ENCODE results near the gene CPN2.

DNA sequence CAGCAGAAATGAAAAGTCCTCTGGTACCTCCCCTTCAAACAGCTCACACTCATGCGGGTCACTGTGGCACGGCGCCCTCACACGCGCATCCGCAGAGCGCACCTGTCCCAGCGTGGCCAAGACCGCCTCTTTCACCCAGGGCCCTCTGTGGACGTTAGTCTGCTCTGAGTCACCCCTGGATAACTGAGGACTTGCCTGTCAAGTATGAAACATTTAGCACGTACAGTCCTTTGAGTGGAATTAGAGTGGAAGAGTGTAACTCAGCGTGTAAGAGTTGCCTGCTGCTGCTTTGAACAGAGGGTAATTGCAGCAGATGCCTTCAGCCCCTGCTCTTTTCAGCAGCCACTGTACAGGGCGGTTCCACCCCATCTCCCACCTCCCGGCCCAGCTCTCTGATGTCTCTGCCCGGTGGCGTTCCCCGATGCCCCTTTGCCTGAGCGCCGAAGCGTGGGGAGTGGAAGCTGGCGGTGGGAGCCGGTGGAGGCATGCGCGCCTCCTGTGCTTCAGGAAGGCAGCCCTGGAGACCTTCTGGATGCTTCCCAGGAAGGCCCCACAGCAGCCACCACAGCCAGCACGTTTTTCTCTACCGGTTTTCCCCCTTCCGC is 23.0 kb downstream of the CPN2 start:
- TF ChIP-seq, protein P1, sequence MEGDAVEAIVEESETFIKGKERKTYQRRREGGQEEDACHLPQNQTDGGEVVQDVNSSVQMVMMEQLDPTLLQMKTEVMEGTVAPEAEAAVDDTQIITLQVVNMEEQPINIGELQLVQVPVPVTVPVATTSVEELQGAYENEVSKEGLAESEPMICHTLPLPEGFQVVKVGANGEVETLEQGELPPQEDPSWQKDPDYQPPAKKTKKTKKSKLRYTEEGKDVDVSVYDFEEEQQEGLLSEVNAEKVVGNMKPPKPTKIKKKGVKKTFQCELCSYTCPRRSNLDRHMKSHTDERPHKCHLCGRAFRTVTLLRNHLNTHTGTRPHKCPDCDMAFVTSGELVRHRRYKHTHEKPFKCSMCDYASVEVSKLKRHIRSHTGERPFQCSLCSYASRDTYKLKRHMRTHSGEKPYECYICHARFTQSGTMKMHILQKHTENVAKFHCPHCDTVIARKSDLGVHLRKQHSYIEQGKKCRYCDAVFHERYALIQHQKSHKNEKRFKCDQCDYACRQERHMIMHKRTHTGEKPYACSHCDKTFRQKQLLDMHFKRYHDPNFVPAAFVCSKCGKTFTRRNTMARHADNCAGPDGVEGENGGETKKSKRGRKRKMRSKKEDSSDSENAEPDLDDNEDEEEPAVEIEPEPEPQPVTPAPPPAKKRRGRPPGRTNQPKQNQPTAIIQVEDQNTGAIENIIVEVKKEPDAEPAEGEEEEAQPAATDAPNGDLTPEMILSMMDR (conservative IDR thresholded peaks at IDR 0.05; ENCODE audit: low read depth in 2 of 2): 0 out of 4 replicates have a peak, but pooled peaks of 1 of the 2 experiments have one; percentile 12
- TF ChIP-seq EZH2 (IDR thresholded peaks at IDR 0.05; ENCODE audit: low read depth, unreplicated experiment) (no peak), POLR2AphosphoS5 (IDR thresholded peaks at IDR 0.05; ENCODE audit: low read depth) (no peak), EZH2phosphoT487 (IDR thresholded peaks at IDR 0.05; ENCODE audit: unreplicated experiment) (no peak), CREB1 (CRISPR knock-in tag; IDR thresholded peaks at IDR 0.05; ENCODE audit: low read depth) (no peak)
- TF ChIP-seq, protein P2, sequence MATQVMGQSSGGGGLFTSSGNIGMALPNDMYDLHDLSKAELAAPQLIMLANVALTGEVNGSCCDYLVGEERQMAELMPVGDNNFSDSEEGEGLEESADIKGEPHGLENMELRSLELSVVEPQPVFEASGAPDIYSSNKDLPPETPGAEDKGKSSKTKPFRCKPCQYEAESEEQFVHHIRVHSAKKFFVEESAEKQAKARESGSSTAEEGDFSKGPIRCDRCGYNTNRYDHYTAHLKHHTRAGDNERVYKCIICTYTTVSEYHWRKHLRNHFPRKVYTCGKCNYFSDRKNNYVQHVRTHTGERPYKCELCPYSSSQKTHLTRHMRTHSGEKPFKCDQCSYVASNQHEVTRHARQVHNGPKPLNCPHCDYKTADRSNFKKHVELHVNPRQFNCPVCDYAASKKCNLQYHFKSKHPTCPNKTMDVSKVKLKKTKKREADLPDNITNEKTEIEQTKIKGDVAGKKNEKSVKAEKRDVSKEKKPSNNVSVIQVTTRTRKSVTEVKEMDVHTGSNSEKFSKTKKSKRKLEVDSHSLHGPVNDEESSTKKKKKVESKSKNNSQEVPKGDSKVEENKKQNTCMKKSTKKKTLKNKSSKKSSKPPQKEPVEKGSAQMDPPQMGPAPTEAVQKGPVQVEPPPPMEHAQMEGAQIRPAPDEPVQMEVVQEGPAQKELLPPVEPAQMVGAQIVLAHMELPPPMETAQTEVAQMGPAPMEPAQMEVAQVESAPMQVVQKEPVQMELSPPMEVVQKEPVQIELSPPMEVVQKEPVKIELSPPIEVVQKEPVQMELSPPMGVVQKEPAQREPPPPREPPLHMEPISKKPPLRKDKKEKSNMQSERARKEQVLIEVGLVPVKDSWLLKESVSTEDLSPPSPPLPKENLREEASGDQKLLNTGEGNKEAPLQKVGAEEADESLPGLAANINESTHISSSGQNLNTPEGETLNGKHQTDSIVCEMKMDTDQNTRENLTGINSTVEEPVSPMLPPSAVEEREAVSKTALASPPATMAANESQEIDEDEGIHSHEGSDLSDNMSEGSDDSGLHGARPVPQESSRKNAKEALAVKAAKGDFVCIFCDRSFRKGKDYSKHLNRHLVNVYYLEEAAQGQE (IDR thresholded peaks at IDR 0.05; ENCODE audit: unreplicated experiment): no peak

All from GM23338 (cell line).